ENCODE measurements around the gene MKKS.

DNA sequence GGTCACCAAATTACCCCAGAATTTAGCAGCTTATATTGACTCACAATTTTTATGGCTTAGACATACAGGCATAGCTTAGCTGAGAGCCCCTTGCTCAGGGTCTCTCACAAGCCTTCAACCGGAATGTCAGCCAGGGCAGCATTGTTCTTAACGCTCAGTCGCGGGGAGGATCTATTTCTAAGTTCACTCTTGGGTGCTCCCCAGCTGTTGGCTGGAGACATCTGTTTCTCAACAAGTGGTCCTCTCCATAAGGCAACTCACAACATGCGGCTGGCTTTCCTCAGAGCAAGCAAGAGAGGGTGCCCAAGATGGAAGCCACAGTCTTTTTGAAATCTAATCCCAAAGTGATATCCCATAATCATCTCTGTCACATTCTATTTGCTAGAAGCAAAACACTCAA lies 47.7 kb upstream of the MKKS start:
- TF ChIP-seq CBX2 (IDR thresholded peaks at IDR 0.05; ENCODE audit: low read depth, low read length), result no peak
- TF ChIP-seq CBX2 (CRISPR knock-in tag; IDR thresholded peaks at IDR 0.05; ENCODE audit: low read depth), result no peak
- TF ChIP-seq FOXK1 (CRISPR knock-in tag; IDR thresholded peaks at IDR 0.05; ENCODE audit: borderline replicate concordance, low read depth), result no peak
- no peak for TF ChIP-seq POLR2AphosphoS5 (IDR thresholded peaks at IDR 0.05; ENCODE audit: low read depth, low read length)
- no peak for TF ChIP-seq CEBPB (IDR thresholded peaks at IDR 0.05; ENCODE audit: borderline replicate concordance, low read depth, low read length)
- TF ChIP-seq, protein P1, sequence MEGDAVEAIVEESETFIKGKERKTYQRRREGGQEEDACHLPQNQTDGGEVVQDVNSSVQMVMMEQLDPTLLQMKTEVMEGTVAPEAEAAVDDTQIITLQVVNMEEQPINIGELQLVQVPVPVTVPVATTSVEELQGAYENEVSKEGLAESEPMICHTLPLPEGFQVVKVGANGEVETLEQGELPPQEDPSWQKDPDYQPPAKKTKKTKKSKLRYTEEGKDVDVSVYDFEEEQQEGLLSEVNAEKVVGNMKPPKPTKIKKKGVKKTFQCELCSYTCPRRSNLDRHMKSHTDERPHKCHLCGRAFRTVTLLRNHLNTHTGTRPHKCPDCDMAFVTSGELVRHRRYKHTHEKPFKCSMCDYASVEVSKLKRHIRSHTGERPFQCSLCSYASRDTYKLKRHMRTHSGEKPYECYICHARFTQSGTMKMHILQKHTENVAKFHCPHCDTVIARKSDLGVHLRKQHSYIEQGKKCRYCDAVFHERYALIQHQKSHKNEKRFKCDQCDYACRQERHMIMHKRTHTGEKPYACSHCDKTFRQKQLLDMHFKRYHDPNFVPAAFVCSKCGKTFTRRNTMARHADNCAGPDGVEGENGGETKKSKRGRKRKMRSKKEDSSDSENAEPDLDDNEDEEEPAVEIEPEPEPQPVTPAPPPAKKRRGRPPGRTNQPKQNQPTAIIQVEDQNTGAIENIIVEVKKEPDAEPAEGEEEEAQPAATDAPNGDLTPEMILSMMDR (CRISPR knock-in tag; IDR thresholded peaks at IDR 0.05), result no peak
- TF ChIP-seq ZNF329 (CRISPR knock-in tag; IDR thresholded peaks at IDR 0.05; ENCODE audit: low read depth), result no peak
- no peak for TF ChIP-seq ZNF644 (CRISPR knock-in tag; IDR thresholded peaks at IDR 0.05; ENCODE audit: low read depth)

Data from HepG2 (cell line).